ENCODE results near the gene MISP. TPM values are rescaled to one million over a fixed set of nuclear protein-coding genes. Genes with fewer than 3 reads are reported as not detected.
A peak's percentile ranks its signal among the peaks of the same experiment; 100 is the strongest.

MISP gene
- total and polyA plus RNA-seq, 2 of the 8 experiments (the other 6 are each of a cell fraction or from before 2014, with no cell fraction given), result 0.43 to 0.45 TPM

GRCh38 chr19:796692-797527, 46.0 kb downstream of the MISP start, which contains the start of gene PTBP1:
PTBP1 (plus strand) TSS chr19:797452; CDS start chr19:797498, 46 bp downstream.
- Histone ChIP-seq H4K8ac (ENCODE audit: extremely low read depth, insufficient read depth, low read length) (peak within 1 kb of the TSS; percentile 96), H4K20me1 (replicated peaks in 1 of 2; ENCODE audit: control insufficient read depth in 1 of 2, insufficient read depth in 2 of 2, low read length in 2 of 2) (peaks cover 30 to 32% of the 10 kb centered on the region in 2 experiments), H3K4me3 (ENCODE audit: extremely low read depth in 1 of 4, insufficient read depth in 2 of 4, low read depth in 3 of 4, low read length in 4 of 4) (peak within 1 kb of the TSS; percentile 88 to 100 (median 96)), H3K36me3 (ENCODE audit: control insufficient read depth in 2 of 4, insufficient read depth in 4 of 4, low read length in 3 of 4) (peaks cover 0 to 20% (median 16%) of the 10 kb centered on the region in 4 experiments; a peak in 7 of 8 replicates), H4K91ac (replicated peaks; ENCODE audit: insufficient read length, low read length) (peak within 1 kb of the TSS; percentile 91), H2BK20ac (ENCODE audit: low read length) (no peak within 1 kb of the TSS), H2BK12ac (ENCODE audit: low read depth, low read length) (no peak within 1 kb of the TSS), H3K23me2 (ENCODE audit: low read depth, low read length) (peaks cover 10% of the 10 kb centered on the region; the same call in 1 of the 2 replicates), H2AK5ac (ENCODE audit: low read depth, low read length) (no peak within 1 kb of the TSS), H3K9ac (replicated peaks in 1 of 4; ENCODE audit: extremely low read depth in 1 of 4, low read depth in 3 of 4, low read length in 3 of 4) (peak within 1 kb of the TSS; percentile 86 to 98 (median 93)), H3K4me1 (replicated peaks in 1 of 4; ENCODE audit: control insufficient read depth in 3 of 4, insufficient read depth in 4 of 4, low read length in 3 of 4) (peaks cover 0 to 32% (median 23%) of the 10 kb centered on the region in 4 experiments; a peak in 6 of 7 replicates), H3K27ac (ENCODE audit: low read depth, low read length) (peak within 1 kb of the TSS; percentile 75), H3K4me2 (ENCODE audit: insufficient read depth in 1 of 2, low read depth in 2 of 2, low read length in 2 of 2) (peak within 1 kb of the TSS; percentile 62 to 93), H3K14ac (ENCODE audit: insufficient read length) (no peak within 1 kb of the TSS), H3K79me1 (ENCODE audit: low read depth, low read length) (no peaks in the 10 kb centered on the region), H3K18ac (ENCODE audit: extremely low read depth, low read length) (peak within 1 kb of the TSS; percentile 88), H3K4ac (replicated peaks; ENCODE audit: insufficient read length, low read depth, low read length) (peak within 1 kb of the TSS; percentile 94), H3K9me3 (ENCODE audit: insufficient read depth in 2 of 2, low read depth in 1 of 2, low read length in 1 of 2) (no peaks in the 10 kb centered on the region), H4K5ac (ENCODE audit: insufficient read length, low read depth, low read length) (peak within 1 kb of the TSS; percentile 34), H2BK5ac (ENCODE audit: low read depth, low read length) (peak within 1 kb of the TSS; percentile 71), H3K23ac (ENCODE audit: insufficient read length) (no peak within 1 kb of the TSS), H2AFZ (ENCODE audit: low read length) (no peak within 1 kb of the TSS), H2BK15ac (ENCODE audit: low read length) (no peak within 1 kb of the TSS), H2BK120ac (replicated peaks; ENCODE audit: low read depth, low read length) (peak within 1 kb of the TSS; percentile 72), H3K56ac (replicated peaks; ENCODE audit: insufficient read length, low read depth, low read length) (no peak within 1 kb of the TSS), H3K79me2 (ENCODE audit: control insufficient read depth in 1 of 2, insufficient read depth in 2 of 2, low read length in 2 of 2) (peaks cover 40 to 41% of the 10 kb centered on the region in 2 experiments), H3K27me3 (replicated peaks in 1 of 4; ENCODE audit: control insufficient read depth in 3 of 4, extremely low read depth in 1 of 4, insufficient read depth in 3 of 4, low read length in 3 of 4) (no peaks in the 10 kb centered on the region)
- DNase-seq (ENCODE audit: low read depth in 1 of 2, low spot score in 2 of 2) (peak; percentile 96 to 100), FAIRE-seq (peak; percentile 93)
- CTCF ChIA-PET (ENCODE audit: partially characterized antibody), result no interaction called here
- 8% methylated on average over 68 of the region's 83 CpGs; no CpG with 5 or more reads in 1 of the 2 experiments for WGBS, 2 experiments (ENCODE audit: extremely low coverage in 1 of 2, insufficient coverage in 1 of 2, insufficient read length in 1 of 2, insufficient replicate concordance in 2 of 2, low coverage in 1 of 2, low lambda C conversion rate in 2 of 2, missing lambda C conversion rate in 1 of 2)
- POLR2A ChIA-PET (ENCODE audit: partially characterized antibody), result interaction anchor here (0.7 to 16.9 kb wide), 18 partner anchors 7 to 159 kb away, joined by 3 to 277 read pairs (median 6); partner anchors contain the start of genes AZU1, PLPPR3 and RNF126
- no peak for TF ChIP-seq NANOG (IDR thresholded peaks at IDR 0.05; ENCODE audit: insufficient read depth, low read depth, low read length, poor library complexity, severe bottlenecking)
- TF ChIP-seq TCF12 (IDR thresholded peaks at IDR 0.05; ENCODE audit: low read depth, low read length), result no peak
- no peak for TF ChIP-seq SRF (IDR thresholded peaks at IDR 0.05; ENCODE audit: low read depth, low read length)
- TF ChIP-seq POU5F1 (IDR thresholded peaks at IDR 0.05; ENCODE audit: low read depth, low read length), result no peak
- TF ChIP-seq RBBP5 (IDR thresholded peaks at IDR 0.05; ENCODE audit: borderline replicate concordance, low read depth, low read length), result no peak
- no peak for TF ChIP-seq JUN (IDR thresholded peaks at IDR 0.05; ENCODE audit: low read depth, low read length)
- TF ChIP-seq GABPA (IDR thresholded peaks at IDR 0.05; ENCODE audit: borderline replicate concordance, insufficient read depth, low read length), result peak; percentile 44; the same call in 1 of the 2 replicates
- no peak; the same call in 1 of the 2 replicates for TF ChIP-seq CEBPB (IDR thresholded peaks at IDR 0.05; ENCODE audit: low read depth, low read length)
- TF ChIP-seq HDAC2 (IDR thresholded peaks at IDR 0.05; ENCODE audit: borderline replicate concordance in 1 of 2, low read depth in 2 of 2, low read length in 2 of 2), result no peak
- TF ChIP-seq ATF3 (IDR thresholded peaks at IDR 0.05; ENCODE audit: insufficient read depth, low read depth, low read length), result peak; percentile 83
